Measurements from ENCODE around the gene AP3M1.

- no peak for TF ChIP-seq CTCF (conservative IDR thresholded peaks at IDR 0.05)
- TF ChIP-seq EZH2 (IDR thresholded peaks at IDR 0.05; ENCODE audit: low read depth), result no peak
These were observed 27.5 kb downstream of the AP3M1 start for GRCh38 chr10:74123081-74123480.
